IMR-90 (cell line): Measurements from ENCODE around the gene COX10. TPM values are rescaled to one million over a fixed set of nuclear protein-coding genes. Genes with fewer than 3 reads are reported as not detected.

ENCODE experiments used
- ATAC-seq: fragments of 200-7000 bp; cut with Tn5 transposase; 2 replicates; pipeline ENCODE4 v1.9.1; 2020; ENCODE audit warnings: low read depth, mild to moderate bottlenecking, moderate library complexity
- BruUV-seq: library from RNA; stranded (reverse); fragments of 400-500 nt; replicated peaks from 2 replicates; lab custom pipeline; 2021; lab: Mats Ljungman, UMichigan
- CTCF ChIA-PET: fragments of 300-600 bp; formaldehyde crosslinking; extraction: SDS; loops from one replicate; lab custom pipeline; 2021; ENCODE audit warnings: antibody characterized with exemption; lab: Yijun Ruan, JAX
- POLR2A ChIA-PET: fragments of 300-600 bp; sonication (Branson Sonifier 250); formaldehyde crosslinking; loops from one replicate; lab custom pipeline; 2022; ENCODE audit warnings: antibody characterized with exemption; ENCODE audit not compliant: unreplicated experiment; lab: Charles Lee
- DNase-seq: peaks from one replicate; pipeline ENCODE4 v3.0.0; 2013
- H2AFZ ChIP-seq: replicated peaks from 2 replicates; pipeline ENCODE3; 2013; ENCODE audit warnings: low read length, mild to moderate bottlenecking; ENCODE audit not compliant: poor library complexity
- H2AK5ac ChIP-seq: 2 replicates; pipeline ENCODE4 v1.6.1; 2013; ENCODE audit warnings: low read depth, low read length, inconsistent platforms
- H2AK9ac ChIP-seq: replicated peaks from 2 replicates; pipeline ENCODE3; 2013; ENCODE audit warnings: mild to moderate bottlenecking, low read depth, low read length, moderate library complexity; ENCODE audit not compliant: poor library complexity
- H2BK120ac ChIP-seq: 2 replicates; pipeline ENCODE4 v1.6.1; 2013; ENCODE audit warnings: low read depth, low read length, inconsistent platforms
- H2BK15ac ChIP-seq: 3 replicates; pipeline ENCODE4 v1.6.1; 2013; ENCODE audit warnings: low read depth, low read length, inconsistent platforms
- H2BK20ac ChIP-seq: 2 replicates; pipeline ENCODE4 v1.6.1; 2013; ENCODE audit warnings: low read depth, mild to moderate bottlenecking, inconsistent platforms, low read length, moderate library complexity
- H2BK5ac ChIP-seq: 2 replicates; pipeline ENCODE4 v1.6.1; 2013; ENCODE audit warnings: mild to moderate bottlenecking, low read depth, low read length, inconsistent platforms; ENCODE audit not compliant: poor library complexity, severe bottlenecking
- H3K14ac ChIP-seq: replicated peaks from 2 replicates; pipeline ENCODE4 v1.6.1; 2013; ENCODE audit warnings: low read depth, low read length, inconsistent platforms
- H3K18ac ChIP-seq: 2 replicates; pipeline ENCODE4 v1.6.1; 2013; ENCODE audit warnings: low read depth, low read length, control low read depth
- H3K23ac ChIP-seq: 2 replicates; pipeline ENCODE4 v1.6.1; 2013; ENCODE audit warnings: low read depth, low read length, inconsistent platforms
- H3K27ac ChIP-seq: 2 replicates; pipeline ENCODE4 v1.5.1; 2013; ENCODE audit warnings: mild to moderate bottlenecking, control low read depth, low read length; ENCODE audit not compliant: insufficient read depth
- H3K27me3 ChIP-seq: 2 replicates; pipeline ENCODE4 v1.6.1; 2013; ENCODE audit warnings: low read length; ENCODE audit not compliant: control insufficient read depth, insufficient read depth
- H3K36me3 ChIP-seq: 2 replicates; pipeline ENCODE4 v1.6.1; 2013; ENCODE audit warnings: low read length, mixed read lengths; ENCODE audit not compliant: control insufficient read depth, insufficient read depth
- H3K4ac ChIP-seq: 2 replicates; pipeline ENCODE4 v1.6.1; 2013; ENCODE audit warnings: low read depth, low read length, inconsistent platforms
- H3K4me1 ChIP-seq: 2 replicates; pipeline ENCODE4 v1.6.1; 2013; ENCODE audit warnings: low read length, mixed read lengths; ENCODE audit not compliant: control insufficient read depth, insufficient read depth
- H3K4me2 ChIP-seq: 2 replicates; pipeline ENCODE4 v1.6.1; 2013; ENCODE audit warnings: low read depth, mild to moderate bottlenecking, control low read depth, low read length, moderate library complexity
- H3K4me3 ChIP-seq: 2 replicates; pipeline ENCODE4 v1.5.1; 2013; ENCODE audit warnings: low read depth, mild to moderate bottlenecking, control low read depth, low read length, moderate library complexity; ENCODE audit not compliant: insufficient read depth
- H3K56ac ChIP-seq: 2 replicates; pipeline ENCODE4 v1.6.1; 2013; ENCODE audit warnings: low read length, inconsistent platforms; ENCODE audit not compliant: insufficient read depth; ENCODE audit errors: extremely low read depth
- H3K79me1 ChIP-seq, 2 experiments: 2 replicates each; pipeline ENCODE4 v1.6.1; 2013; ENCODE audit warnings: low read length in 2 of 2, inconsistent platforms in 1 of 2, low read depth in 1 of 2
- H3K9ac ChIP-seq: 2 replicates; pipeline ENCODE4 v1.6.1; 2013; ENCODE audit warnings: low read depth, low read length, control low read depth
- H3K9me1 ChIP-seq: 2 replicates; pipeline ENCODE4 v1.6.1; 2013; ENCODE audit warnings: low read length, inconsistent platforms; ENCODE audit not compliant: insufficient read depth
- H3K9me3 ChIP-seq: 2 replicates; pipeline ENCODE4 v1.6.1; 2013; ENCODE audit warnings: low read length; ENCODE audit not compliant: control insufficient read depth, insufficient read depth
- H4K20me1 ChIP-seq: 2 replicates; pipeline ENCODE4 v1.6.1; 2013; ENCODE audit warnings: low read length, inconsistent platforms; ENCODE audit not compliant: insufficient read depth
- H4K5ac ChIP-seq: 2 replicates; pipeline ENCODE4 v1.6.1; 2013; ENCODE audit warnings: mild to moderate bottlenecking, low read depth, low read length, control low read depth
- H4K8ac ChIP-seq, 2 experiments: 2 replicates each; pipeline ENCODE4 v1.6.1; 2013; ENCODE audit warnings: low read depth in 2 of 2, low read length in 2 of 2, control low read depth in 1 of 2, inconsistent platforms in 1 of 2
- H4K91ac ChIP-seq: 2 replicates; pipeline ENCODE4 v1.6.1; 2013; ENCODE audit warnings: low read depth, low read length, inconsistent platforms; ENCODE audit not compliant: insufficient read depth
- BHLHE40 ChIP-seq: fragments of 150-350 bp; IDR thresholded peaks from 2 replicates; pipeline ENCODE4 v1.6.1; 2016; ENCODE audit warnings: mild to moderate bottlenecking, low read depth, low read length
- CEBPB ChIP-seq: IDR thresholded peaks from 2 replicates; pipeline ENCODE4 v1.6.1; 2012; ENCODE audit warnings: low read depth, low read length, improper control_type of control experiment
- CHD1 ChIP-seq: IDR thresholded peaks from 2 replicates; pipeline ENCODE4 v1.6.1; 2012; ENCODE audit warnings: low read depth, low read length, improper control_type of control experiment
- FOS ChIP-seq: fragments of 150-350 bp; IDR thresholded peaks from 2 replicates; pipeline ENCODE4 v1.6.1; 2016; ENCODE audit warnings: low read depth, low read length
- MAFK ChIP-seq: IDR thresholded peaks from 2 replicates; pipeline ENCODE4 v1.6.1; 2012; ENCODE audit warnings: low read depth, low read length, improper control_type of control experiment
- MAZ ChIP-seq: IDR thresholded peaks from 2 replicates; pipeline ENCODE4 v1.6.1; 2012; ENCODE audit warnings: low read depth, mild to moderate bottlenecking, low read length, improper control_type of control experiment, moderate library complexity, borderline replicate concordance
- MXI1 ChIP-seq: IDR thresholded peaks from 2 replicates; pipeline ENCODE4 v1.6.1; 2012; ENCODE audit warnings: low read depth, mild to moderate bottlenecking, low read length, moderate library complexity, borderline replicate concordance
- NFE2L2 ChIP-seq: fragments of 150-350 bp; IDR thresholded peaks from 2 replicates; pipeline ENCODE4 v1.6.1; 2016; ENCODE audit warnings: low read depth, mild to moderate bottlenecking, low read length
- POLR2A ChIP-seq: IDR thresholded peaks from 2 replicates; pipeline ENCODE4 v1.6.1; 2012; ENCODE audit warnings: mild to moderate bottlenecking, low read depth, low read length
- RAD21 ChIP-seq: IDR thresholded peaks from 2 replicates; pipeline ENCODE4 v1.6.1; 2012; ENCODE audit warnings: low read length, improper control_type of control experiment
- RCOR1 ChIP-seq: IDR thresholded peaks from 2 replicates; pipeline ENCODE4 v1.6.1; 2012; ENCODE audit warnings: mild to moderate bottlenecking, low read length, improper control_type of control experiment; ENCODE audit not compliant: insufficient replicate concordance
- RFX5 ChIP-seq: IDR thresholded peaks from 2 replicates; pipeline ENCODE4 v1.8.0; 2012; ENCODE audit warnings: low read depth, mild to moderate bottlenecking, low read length, moderate library complexity
- SMC3 ChIP-seq: fragments of 150-350 bp; IDR thresholded peaks from 2 replicates; pipeline ENCODE4 v1.6.1; 2016; ENCODE audit warnings: low read depth, mild to moderate bottlenecking, antibody characterized with exemption, low read length, moderate library complexity
- WGBS, 2 experiments: methylation state at CpG; one replicate each; pipeline versions ENCODE4 v1.1.5 to v1.1.7; 2013; ENCODE audit warnings: missing lambda C conversion rate in 2 of 2; ENCODE audit not compliant: insufficient read length in 1 of 2; ENCODE audit errors: extremely low coverage in 2 of 2; 5-methylcytosine and 5-hydroxymethylcytosine counted together
- dilution Hi-C: fragments of 300-500 bp; cut with HindIII; formaldehyde crosslinking; loops from one replicate; pipeline ENCODE4 v1.14.3; 2018; ENCODE audit warnings: low sequenced_read_pairs; ENCODE audit not compliant: unreplicated experiment
- in situ Hi-C: fragments of 300-500 bp; cut with MboI; formaldehyde crosslinking; loops from 3 replicates; pipeline ENCODE4 v1.14.3; 2019; ENCODE audit warnings: low sequenced_read_pairs, inconsistent platforms, mixed read lengths
- intact Hi-C: fragments of 100-400 bp; cut with micrococcal nuclease; formaldehyde crosslinking; loops from 2 replicates; pipeline ENCODE4 v1.10.0; 2022
- polyA plus RNA-seq, 3 experiments: library from polyadenylated mRNA; depleted of rRNA; stranded (reverse); fragments of >200 nt; gene quantifications; 2 replicates each; pipeline ENCODE4 v1.2.3, GENCODE V29; 2012; ENCODE audit warnings: low replicate concordance in 1 of 3
- total RNA-seq: library from RNA; depleted of rRNA; stranded (reverse); fragments of >200 nt; gene quantifications from 2 replicates; pipeline ENCODE4 v1.2.3, GENCODE V29; 2012
- TF ChIP-seq, protein P1 (sequence below): conservative IDR thresholded peaks from 2 replicates; pipeline ENCODE4 v1.5.1; 2012; ENCODE audit warnings: mild to moderate bottlenecking, low read depth, low read length, improper control_type of control experiment
- TF ChIP-seq, protein P2 (sequence below): fragments of 150-350 bp; IDR thresholded peaks from 2 replicates; pipeline ENCODE4 v1.6.1; 2016; ENCODE audit warnings: low read depth, mild to moderate bottlenecking, low read length, moderate library complexity, borderline replicate concordance
- TF ChIP-seq, protein P3 (sequence below): fragments of 150-350 bp; IDR thresholded peaks from 2 replicates; pipeline ENCODE4 v1.6.1; 2017; ENCODE audit warnings: mild to moderate bottlenecking, antibody characterized with exemption, low read length, low read depth

COX10 gene
- total and polyA plus RNA-seq, 2 of the 4 experiments (the other 2 are of a cell fraction), result 15.4 to 16.1 TPM

DNA sequence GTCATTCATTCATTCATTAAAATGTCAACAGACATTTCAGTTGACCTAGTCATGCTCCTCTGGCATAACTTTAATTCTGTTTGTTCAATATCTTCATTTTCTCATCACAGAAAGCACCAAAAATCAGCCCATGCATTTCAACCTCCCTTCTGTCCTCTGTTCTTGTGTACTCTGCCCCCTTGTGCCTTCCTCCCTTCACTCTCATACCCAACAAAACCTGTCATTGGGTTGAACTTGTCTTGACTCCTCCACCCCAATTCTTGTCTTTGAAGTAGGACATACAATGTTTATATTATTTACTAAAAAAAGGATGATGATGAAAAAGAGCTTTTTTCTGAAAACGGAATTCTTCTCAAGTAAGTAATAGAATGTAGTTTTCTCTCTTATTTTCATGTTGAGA, 43.8 kb downstream of the COX10 start:
- intact Hi-C loops, result no loop called here
- peaks cover 7% of the 10 kb centered on the region; the same call in 1 of the 2 replicates for H3K9me1 ChIP-seq
- H2AFZ ChIP-seq, result no peak overlapping the region
- H3K4ac ChIP-seq, result no peak overlapping the region
- no peak overlapping the region for H2AK9ac ChIP-seq
- no peak for DNase-seq
- no CpG with 5 or more reads among the region's 1 CpG for WGBS, 2 experiments
- H2BK5ac ChIP-seq, result no peak overlapping the region
- no peaks in the 10 kb centered on the region for H3K36me3 ChIP-seq
- H4K20me1 ChIP-seq, result no peaks in the 10 kb centered on the region
- peaks cover 16 to 21% of the 10 kb centered on the region in 2 experiments; a peak in 3 of 4 replicates for H3K79me1 ChIP-seq
- in situ Hi-C loops, result no loop called here
- dilution Hi-C loops, result no loop called here
- H3K27ac ChIP-seq, result no peak overlapping the region
- no peak overlapping the region for H3K18ac ChIP-seq
- H4K8ac ChIP-seq, result no peak overlapping the region
- TF ChIP-seq CHD1 (no peak), MXI1 (no peak), NFE2L2 (no peak), RAD21 (no peak), MAZ (no peak), RFX5 (no peak), CEBPB (no peak), MAFK (no peak), RCOR1 (no peak), POLR2A (no peak), BHLHE40 (no peak), FOS (no peak), SMC3 (no peak)
- TF ChIP-seq, protein P1, sequence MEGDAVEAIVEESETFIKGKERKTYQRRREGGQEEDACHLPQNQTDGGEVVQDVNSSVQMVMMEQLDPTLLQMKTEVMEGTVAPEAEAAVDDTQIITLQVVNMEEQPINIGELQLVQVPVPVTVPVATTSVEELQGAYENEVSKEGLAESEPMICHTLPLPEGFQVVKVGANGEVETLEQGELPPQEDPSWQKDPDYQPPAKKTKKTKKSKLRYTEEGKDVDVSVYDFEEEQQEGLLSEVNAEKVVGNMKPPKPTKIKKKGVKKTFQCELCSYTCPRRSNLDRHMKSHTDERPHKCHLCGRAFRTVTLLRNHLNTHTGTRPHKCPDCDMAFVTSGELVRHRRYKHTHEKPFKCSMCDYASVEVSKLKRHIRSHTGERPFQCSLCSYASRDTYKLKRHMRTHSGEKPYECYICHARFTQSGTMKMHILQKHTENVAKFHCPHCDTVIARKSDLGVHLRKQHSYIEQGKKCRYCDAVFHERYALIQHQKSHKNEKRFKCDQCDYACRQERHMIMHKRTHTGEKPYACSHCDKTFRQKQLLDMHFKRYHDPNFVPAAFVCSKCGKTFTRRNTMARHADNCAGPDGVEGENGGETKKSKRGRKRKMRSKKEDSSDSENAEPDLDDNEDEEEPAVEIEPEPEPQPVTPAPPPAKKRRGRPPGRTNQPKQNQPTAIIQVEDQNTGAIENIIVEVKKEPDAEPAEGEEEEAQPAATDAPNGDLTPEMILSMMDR, result no peak
- TF ChIP-seq, protein P2, sequence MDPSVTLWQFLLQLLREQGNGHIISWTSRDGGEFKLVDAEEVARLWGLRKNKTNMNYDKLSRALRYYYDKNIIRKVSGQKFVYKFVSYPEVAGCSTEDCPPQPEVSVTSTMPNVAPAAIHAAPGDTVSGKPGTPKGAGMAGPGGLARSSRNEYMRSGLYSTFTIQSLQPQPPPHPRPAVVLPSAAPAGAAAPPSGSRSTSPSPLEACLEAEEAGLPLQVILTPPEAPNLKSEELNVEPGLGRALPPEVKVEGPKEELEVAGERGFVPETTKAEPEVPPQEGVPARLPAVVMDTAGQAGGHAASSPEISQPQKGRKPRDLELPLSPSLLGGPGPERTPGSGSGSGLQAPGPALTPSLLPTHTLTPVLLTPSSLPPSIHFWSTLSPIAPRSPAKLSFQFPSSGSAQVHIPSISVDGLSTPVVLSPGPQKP, result no peak
- TF ChIP-seq, protein P3, sequence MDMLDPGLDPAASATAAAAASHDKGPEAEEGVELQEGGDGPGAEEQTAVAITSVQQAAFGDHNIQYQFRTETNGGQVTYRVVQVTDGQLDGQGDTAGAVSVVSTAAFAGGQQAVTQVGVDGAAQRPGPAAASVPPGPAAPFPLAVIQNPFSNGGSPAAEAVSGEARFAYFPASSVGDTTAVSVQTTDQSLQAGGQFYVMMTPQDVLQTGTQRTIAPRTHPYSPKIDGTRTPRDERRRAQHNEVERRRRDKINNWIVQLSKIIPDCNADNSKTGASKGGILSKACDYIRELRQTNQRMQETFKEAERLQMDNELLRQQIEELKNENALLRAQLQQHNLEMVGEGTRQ, result no peak
- H2BK15ac ChIP-seq, result no peak overlapping the region
- H3K23ac ChIP-seq, result no peak overlapping the region
- no peak overlapping the region for H2AK5ac ChIP-seq
- H3K9me3 ChIP-seq, result no peaks in the 10 kb centered on the region
- H3K14ac ChIP-seq, result no peak overlapping the region
- ChIA-PET CTCF (interaction anchor here (0.7 kb wide), 1 partner anchor 1323 kb away, joined by 3 read pairs; no protein-coding TSS in a partner anchor), POLR2A (no interaction called here)
- no peaks in the 10 kb centered on the region for H3K27me3 ChIP-seq
- no peak overlapping the region for H3K4me2 ChIP-seq
- H4K5ac ChIP-seq, result no peak overlapping the region
- no peak overlapping the region for H2BK20ac ChIP-seq
- BruUV-seq, result no TSS peak
- no peak overlapping the region for H4K91ac ChIP-seq
- no peak overlapping the region for H3K4me3 ChIP-seq
- H3K9ac ChIP-seq, result no peak overlapping the region
- ATAC-seq, result no peak
- no peaks in the 10 kb centered on the region for H3K4me1 ChIP-seq
- no peak overlapping the region for H3K56ac ChIP-seq
- H2BK120ac ChIP-seq, result no peak overlapping the region
